ENCODE results near the gene SLC17A2.

- no peak for TF ChIP-seq CTCF (IDR thresholded peaks at IDR 0.05 in 8 of 11, conservative IDR thresholded peaks at IDR 0.05 in 3 of 11)
- no peak for TF ChIP-seq POLR2AphosphoS5 (IDR thresholded peaks at IDR 0.05)
- no peak for TF ChIP-seq POLR2A (IDR thresholded peaks at IDR 0.05)
Observed at GRCh38 chr6:25868436-25869183, 61.9 kb downstream of the SLC17A2 start.

Measured in spleen (tissue), 7 donors.